IMR-90 (cell line): ENCODE data around the gene GCC1. TPM values are rescaled to one million over a fixed set of nuclear protein-coding genes. Genes with fewer than 3 reads are reported as not detected.

Experiments used
- ATAC-seq: fragments of 200-7000 bp; cut with Tn5 transposase; 2 replicates; pipeline ENCODE4 v1.9.1; 2020; ENCODE audit warnings: low read depth, mild to moderate bottlenecking, moderate library complexity
- BruUV-seq: library from RNA; stranded (reverse); fragments of 400-500 nt; replicated peaks from 2 replicates; lab custom pipeline; 2021; lab: Mats Ljungman, UMichigan
- CTCF ChIA-PET: fragments of 300-600 bp; formaldehyde crosslinking; extraction: SDS; loops from one replicate; lab custom pipeline; 2021; ENCODE audit warnings: antibody characterized with exemption; lab: Yijun Ruan, JAX
- POLR2A ChIA-PET: fragments of 300-600 bp; sonication (Branson Sonifier 250); formaldehyde crosslinking; loops from one replicate; lab custom pipeline; 2022; ENCODE audit warnings: antibody characterized with exemption; ENCODE audit not compliant: unreplicated experiment; lab: Charles Lee
- DNase-seq: peaks from one replicate; pipeline ENCODE4 v3.0.0; 2013
- H2AFZ ChIP-seq: replicated peaks from 2 replicates; pipeline ENCODE3; 2013; ENCODE audit warnings: low read length, mild to moderate bottlenecking; ENCODE audit not compliant: poor library complexity
- H2AK5ac ChIP-seq: 2 replicates; pipeline ENCODE4 v1.6.1; 2013; ENCODE audit warnings: low read depth, low read length, inconsistent platforms
- H2AK9ac ChIP-seq: replicated peaks from 2 replicates; pipeline ENCODE3; 2013; ENCODE audit warnings: mild to moderate bottlenecking, low read depth, low read length, moderate library complexity; ENCODE audit not compliant: poor library complexity
- H2BK120ac ChIP-seq: 2 replicates; pipeline ENCODE4 v1.6.1; 2013; ENCODE audit warnings: low read depth, low read length, inconsistent platforms
- H2BK15ac ChIP-seq: 3 replicates; pipeline ENCODE4 v1.6.1; 2013; ENCODE audit warnings: low read depth, low read length, inconsistent platforms
- H2BK20ac ChIP-seq: 2 replicates; pipeline ENCODE4 v1.6.1; 2013; ENCODE audit warnings: low read depth, mild to moderate bottlenecking, inconsistent platforms, low read length, moderate library complexity
- H2BK5ac ChIP-seq: 2 replicates; pipeline ENCODE4 v1.6.1; 2013; ENCODE audit warnings: mild to moderate bottlenecking, low read depth, low read length, inconsistent platforms; ENCODE audit not compliant: poor library complexity, severe bottlenecking
- H3K14ac ChIP-seq: replicated peaks from 2 replicates; pipeline ENCODE4 v1.6.1; 2013; ENCODE audit warnings: low read depth, low read length, inconsistent platforms
- H3K18ac ChIP-seq: 2 replicates; pipeline ENCODE4 v1.6.1; 2013; ENCODE audit warnings: low read depth, low read length, control low read depth
- H3K23ac ChIP-seq: 2 replicates; pipeline ENCODE4 v1.6.1; 2013; ENCODE audit warnings: low read depth, low read length, inconsistent platforms
- H3K27ac ChIP-seq: 2 replicates; pipeline ENCODE4 v1.5.1; 2013; ENCODE audit warnings: mild to moderate bottlenecking, control low read depth, low read length; ENCODE audit not compliant: insufficient read depth
- H3K27me3 ChIP-seq: 2 replicates; pipeline ENCODE4 v1.6.1; 2013; ENCODE audit warnings: low read length; ENCODE audit not compliant: control insufficient read depth, insufficient read depth
- H3K36me3 ChIP-seq: 2 replicates; pipeline ENCODE4 v1.6.1; 2013; ENCODE audit warnings: low read length, mixed read lengths; ENCODE audit not compliant: control insufficient read depth, insufficient read depth
- H3K4ac ChIP-seq: 2 replicates; pipeline ENCODE4 v1.6.1; 2013; ENCODE audit warnings: low read depth, low read length, inconsistent platforms
- H3K4me1 ChIP-seq: 2 replicates; pipeline ENCODE4 v1.6.1; 2013; ENCODE audit warnings: low read length, mixed read lengths; ENCODE audit not compliant: control insufficient read depth, insufficient read depth
- H3K4me2 ChIP-seq: 2 replicates; pipeline ENCODE4 v1.6.1; 2013; ENCODE audit warnings: low read depth, mild to moderate bottlenecking, control low read depth, low read length, moderate library complexity
- H3K4me3 ChIP-seq: 2 replicates; pipeline ENCODE4 v1.5.1; 2013; ENCODE audit warnings: low read depth, mild to moderate bottlenecking, control low read depth, low read length, moderate library complexity; ENCODE audit not compliant: insufficient read depth
- H3K56ac ChIP-seq: 2 replicates; pipeline ENCODE4 v1.6.1; 2013; ENCODE audit warnings: low read length, inconsistent platforms; ENCODE audit not compliant: insufficient read depth; ENCODE audit errors: extremely low read depth
- H3K79me1 ChIP-seq, 2 experiments: 2 replicates each; pipeline ENCODE4 v1.6.1; 2013; ENCODE audit warnings: low read length in 2 of 2, inconsistent platforms in 1 of 2, low read depth in 1 of 2
- H3K9ac ChIP-seq: 2 replicates; pipeline ENCODE4 v1.6.1; 2013; ENCODE audit warnings: low read depth, low read length, control low read depth
- H3K9me1 ChIP-seq: 2 replicates; pipeline ENCODE4 v1.6.1; 2013; ENCODE audit warnings: low read length, inconsistent platforms; ENCODE audit not compliant: insufficient read depth
- H3K9me3 ChIP-seq: 2 replicates; pipeline ENCODE4 v1.6.1; 2013; ENCODE audit warnings: low read length; ENCODE audit not compliant: control insufficient read depth, insufficient read depth
- H4K20me1 ChIP-seq: 2 replicates; pipeline ENCODE4 v1.6.1; 2013; ENCODE audit warnings: low read length, inconsistent platforms; ENCODE audit not compliant: insufficient read depth
- H4K5ac ChIP-seq: 2 replicates; pipeline ENCODE4 v1.6.1; 2013; ENCODE audit warnings: mild to moderate bottlenecking, low read depth, low read length, control low read depth
- H4K8ac ChIP-seq, 2 experiments: 2 replicates each; pipeline ENCODE4 v1.6.1; 2013; ENCODE audit warnings: low read depth in 2 of 2, low read length in 2 of 2, control low read depth in 1 of 2, inconsistent platforms in 1 of 2
- H4K91ac ChIP-seq: 2 replicates; pipeline ENCODE4 v1.6.1; 2013; ENCODE audit warnings: low read depth, low read length, inconsistent platforms; ENCODE audit not compliant: insufficient read depth
- FOS ChIP-seq: fragments of 150-350 bp; IDR thresholded peaks from 2 replicates; pipeline ENCODE4 v1.6.1; 2016; ENCODE audit warnings: low read depth, low read length
- WGBS, 2 experiments: methylation state at CpG; one replicate each; pipeline versions ENCODE4 v1.1.5 to v1.1.7; 2013; ENCODE audit warnings: missing lambda C conversion rate in 2 of 2; ENCODE audit not compliant: insufficient read length in 1 of 2; ENCODE audit errors: extremely low coverage in 2 of 2; 5-methylcytosine and 5-hydroxymethylcytosine counted together
- dilution Hi-C: fragments of 300-500 bp; cut with HindIII; formaldehyde crosslinking; loops from one replicate; pipeline ENCODE4 v1.14.3; 2018; ENCODE audit warnings: low sequenced_read_pairs; ENCODE audit not compliant: unreplicated experiment
- in situ Hi-C: fragments of 300-500 bp; cut with MboI; formaldehyde crosslinking; loops from 3 replicates; pipeline ENCODE4 v1.14.3; 2019; ENCODE audit warnings: low sequenced_read_pairs, inconsistent platforms, mixed read lengths
- intact Hi-C: fragments of 100-400 bp; cut with micrococcal nuclease; formaldehyde crosslinking; loops from 2 replicates; pipeline ENCODE4 v1.10.0; 2022
- polyA plus RNA-seq, 3 experiments: library from polyadenylated mRNA; depleted of rRNA; stranded (reverse); fragments of >200 nt; gene quantifications; 2 replicates each; pipeline ENCODE4 v1.2.3, GENCODE V29; 2012; ENCODE audit warnings: low replicate concordance in 1 of 3
- total RNA-seq: library from RNA; depleted of rRNA; stranded (reverse); fragments of >200 nt; gene quantifications from 2 replicates; pipeline ENCODE4 v1.2.3, GENCODE V29; 2012

The GCC1 gene
- total and polyA plus RNA-seq, 2 of the 4 experiments (the other 2 are of a cell fraction) = 6.1 to 22.9 TPM

- Histone ChIP-seq H3K18ac (no peak overlapping the region), H3K27me3 (peaks cover 3% of the 10 kb centered on the region), H4K5ac (no peak overlapping the region), H3K79me1 (peaks cover 11 to 21% of the 10 kb centered on the region in 2 experiments; a peak in 3 of 4 replicates), H2AFZ (no peak overlapping the region), H3K9ac (no peak overlapping the region), H4K8ac (no peak overlapping the region), H2AK5ac (no peak overlapping the region), H3K4ac (no peak overlapping the region), H3K4me1 (peaks cover 6% of the 10 kb centered on the region), H2BK5ac (no peak overlapping the region), H3K56ac (no peak overlapping the region), H3K14ac (no peak overlapping the region), H3K4me3 (no peak overlapping the region), H2AK9ac (no peak overlapping the region), H2BK120ac (no peak overlapping the region), H4K91ac (no peak overlapping the region), H3K9me3 (no peaks in the 10 kb centered on the region), H3K27ac (no peak overlapping the region), H3K23ac (no peak overlapping the region), H3K36me3 (peaks cover 11% of the 10 kb centered on the region), H2BK15ac (no peak overlapping the region), H2BK20ac (no peak overlapping the region), H4K20me1 (peaks cover 7% of the 10 kb centered on the region), H3K4me2 (no peak overlapping the region), H3K9me1 (peaks cover 3% of the 10 kb centered on the region; the same call in 1 of the 2 replicates)
- ATAC-seq (no peak), DNase-seq (no peak)
- dilution Hi-C loops = no loop called here
- no TSS peak for BruUV-seq
- ChIA-PET CTCF (interaction anchor here (1.3 kb wide), 1 partner anchor 37 kb away, joined by 8 read pairs; no protein-coding TSS in a partner anchor), POLR2A (no interaction called here)
- intact Hi-C loops = no loop called here
- 83% methylated on average over 3 of the region's 4 CpGs; no CpG with 5 or more reads in 1 of the 2 experiments for WGBS, 2 experiments
- no peak for TF ChIP-seq FOS
- in situ Hi-C loops = no loop called here
Observed at GRCh38 chr7:127592550-127592949, 7.2 kb upstream of the GCC1 start.
